PC-3 (cell line): ENCODE measurements around the gene NXF3.
"Not testable (repeated sequence)": the region's sequence is repeated elsewhere in the genome, so short reads cannot be mapped to it uniquely, and the experiment has no call there.

ENCODE experiments used
- CTCF ChIP-seq: fragments of 300-600 bp; sonication (generic); conservative IDR thresholded peaks from 2 replicates; pipeline ENCODE4 v1.5.1; 2017; ENCODE audit warnings: antibody characterized with exemption, low read depth, mild to moderate bottlenecking, low read length
- EZH2 ChIP-seq: fragments of 300-600 bp; sonication (generic); IDR thresholded peaks from one replicate; pipeline ENCODE4 v1.6.1; 2017; ENCODE audit warnings: antibody characterized with exemption, mild to moderate bottlenecking, low read length; ENCODE audit not compliant: unreplicated experiment

DNA sequence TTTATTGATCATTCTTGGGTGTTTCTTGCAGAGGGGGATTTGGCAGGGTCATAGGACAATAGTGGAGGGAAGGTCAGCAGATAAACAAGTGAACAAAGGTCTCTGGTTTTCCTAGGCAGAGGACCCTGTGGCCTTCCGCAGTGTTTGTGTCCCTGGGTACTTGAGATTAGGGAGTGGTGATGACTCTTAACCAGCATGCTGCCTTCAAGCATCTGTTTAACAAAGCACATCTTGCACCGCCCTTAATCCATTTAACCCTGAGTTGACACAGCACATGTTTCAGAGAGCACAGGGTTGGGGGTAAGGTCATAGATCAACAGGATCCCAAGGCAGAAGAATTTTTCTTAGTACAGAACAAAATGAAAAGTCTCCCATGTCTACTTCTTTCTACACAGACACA is 10.9 kb upstream of the NXF3 start:
- TF ChIP-seq CTCF, EZH2: not testable (repeated sequence)
